IMR-90 (cell line): ENCODE measurements around the gene ACAP1.
A peak's percentile ranks its signal among the peaks of the same experiment; 100 is the strongest.

Source experiments
- CTCF ChIP-seq: conservative IDR thresholded peaks from 2 replicates; pipeline ENCODE4 v1.5.1; 2012; ENCODE audit warnings: mild to moderate bottlenecking, low read depth, low read length, improper control_type of control experiment
- MAZ ChIP-seq: IDR thresholded peaks from 2 replicates; pipeline ENCODE4 v1.6.1; 2012; ENCODE audit warnings: low read depth, mild to moderate bottlenecking, low read length, improper control_type of control experiment, moderate library complexity, borderline replicate concordance
- POLR2A ChIP-seq: IDR thresholded peaks from 2 replicates; pipeline ENCODE4 v1.6.1; 2012; ENCODE audit warnings: mild to moderate bottlenecking, low read depth, low read length
- RCOR1 ChIP-seq: IDR thresholded peaks from 2 replicates; pipeline ENCODE4 v1.6.1; 2012; ENCODE audit warnings: mild to moderate bottlenecking, low read length, improper control_type of control experiment; ENCODE audit not compliant: insufficient replicate concordance

GRCh38 chr17:7296189-7296861 is 40.0 kb upstream of the ACAP1 start:
- TF ChIP-seq POLR2A, result 0 out of 2 replicates have a peak, but pooled peaks have one; percentile 39
- TF ChIP-seq MAZ, result peak; percentile 66; the same call in 1 of the 2 replicates
- TF ChIP-seq CTCF, result peak; percentile 94
- TF ChIP-seq RCOR1, result no peak
